Left hindlimb (tissue), 1 donor: ENCODE data around the gene ZBTB42.

Experiments
- DNase-seq: peaks from one replicate; pipeline ENCODE4 v3.0.0-alpha.2; 2018

The ZBTB42 gene

GRCh38 chr14:104800771-104801519, at the start of gene ZBTB42:
TSS of gene ZBTB42 (plus strand) at chr14:104801101. CDS start at chr14:104801198, 97 bp downstream.
- DNase-seq = no peak

- DNase-seq = no peak
These were observed 49.1 kb upstream of the ZBTB42 start for GRCh38 chr14:104751539-104752422.

- no peak for DNase-seq
These were observed 48.5 kb upstream of the ZBTB42 start for GRCh38 chr14:104752423-104752734.

GRCh38 chr14:104752735-104753527, 48.0 kb upstream of the ZBTB42 start, which contains the start of gene SIVA1:
TSS of gene SIVA1 (plus strand) at chr14:104753147. CDS start at chr14:104753202, 55 bp downstream.
- peak; percentile 100 for DNase-seq

GRCh38 chr14:104753528-104754212, 47.2 kb upstream of the ZBTB42 start:
- DNase-seq = no peak

GRCh38 chr14:104754213-104754851, 46.6 kb upstream of the ZBTB42 start:
- no peak for DNase-seq

- DNase-seq = no peak
These were observed 45.3 kb upstream of the ZBTB42 start for GRCh38 chr14:104755621-104756020.

GRCh38 chr14:104756477-104757237, 44.2 kb upstream of the ZBTB42 start:
- DNase-seq = no peak

- no peak for DNase-seq
These were observed 43.7 kb upstream of the ZBTB42 start for GRCh38 chr14:104757238-104757585.

GRCh38 chr14:104757681-104758392, 43.1 kb upstream of the ZBTB42 start:
- no peak for DNase-seq

- no peak for DNase-seq
These were observed 41.6 kb upstream of the ZBTB42 start for GRCh38 chr14:104758981-104759969.

- no peak for DNase-seq
These were observed 35.4 kb upstream of the ZBTB42 start for GRCh38 chr14:104765517-104765916.

GRCh38 chr14:104766256-104766862, 34.5 kb upstream of the ZBTB42 start:
- DNase-seq = no peak

GRCh38 chr14:104766863-104767633, 33.9 kb upstream of the ZBTB42 start:
- DNase-seq = no peak

- no peak for DNase-seq
These were observed 33.3 kb upstream of the ZBTB42 start for GRCh38 chr14:104767634-104767918.

- peak; percentile 92 for DNase-seq
These were observed 32.2 kb upstream of the ZBTB42 start for GRCh38 chr14:104768437-104769323.
